ENCODE measurements around the gene NRSN1.
"Not testable (repeated sequence)": the region's sequence is repeated elsewhere in the genome, so short reads cannot be mapped to it uniquely, and the experiment has no call there.

NRSN1 gene, protein sequence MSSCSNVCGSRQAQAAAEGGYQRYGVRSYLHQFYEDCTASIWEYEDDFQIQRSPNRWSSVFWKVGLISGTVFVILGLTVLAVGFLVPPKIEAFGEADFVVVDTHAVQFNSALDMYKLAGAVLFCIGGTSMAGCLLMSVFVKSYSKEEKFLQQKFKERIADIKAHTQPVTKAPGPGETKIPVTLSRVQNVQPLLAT

DNA sequence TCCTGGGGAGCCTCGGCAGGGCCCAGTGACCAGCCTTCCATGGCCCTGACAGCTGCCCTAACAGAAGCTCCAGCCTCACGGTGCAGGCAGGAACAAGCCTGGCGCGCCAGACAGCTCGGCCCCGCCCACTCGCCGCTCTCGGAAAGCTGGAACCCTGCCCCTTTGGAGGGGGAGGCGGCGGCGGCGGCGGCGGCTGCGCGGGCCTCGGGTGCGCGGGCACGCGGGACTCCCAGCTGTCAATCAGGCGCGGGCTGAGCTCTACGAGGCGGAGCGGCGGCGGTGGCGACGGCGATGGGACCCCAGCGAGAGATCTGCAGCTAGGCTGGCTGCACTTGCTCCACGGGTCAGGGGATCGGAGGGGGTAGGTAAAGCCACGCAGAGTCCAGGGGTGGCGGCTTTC is at the start of gene NRSN1:
Gene NRSN1, plus strand, starts transcription at position 236 of the 400 bp plus-strand sequence. CDS start 8,113 bp downstream, outside the sequence.
- no peak for DNase-seq

DNA sequence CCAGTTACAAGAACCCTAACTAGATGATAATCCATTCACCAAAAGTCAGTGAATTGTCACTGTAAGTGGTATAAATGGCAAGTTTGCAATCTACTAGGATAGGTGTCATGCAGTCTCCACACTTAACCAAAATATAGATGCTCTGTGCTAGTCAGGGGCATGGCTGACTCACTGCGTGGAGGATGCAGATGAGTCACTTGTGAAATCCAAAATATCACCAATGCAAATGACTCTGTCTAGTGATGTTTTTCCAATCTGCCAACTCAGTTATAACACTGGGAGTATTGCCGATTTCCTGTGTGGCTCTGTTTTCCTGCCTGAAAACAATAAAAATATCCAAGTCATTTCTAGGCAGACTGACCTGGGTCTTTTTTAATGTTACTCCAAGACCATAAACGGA is 47.8 kb upstream of the NRSN1 start:
- DNase-seq: no peak

DNA sequence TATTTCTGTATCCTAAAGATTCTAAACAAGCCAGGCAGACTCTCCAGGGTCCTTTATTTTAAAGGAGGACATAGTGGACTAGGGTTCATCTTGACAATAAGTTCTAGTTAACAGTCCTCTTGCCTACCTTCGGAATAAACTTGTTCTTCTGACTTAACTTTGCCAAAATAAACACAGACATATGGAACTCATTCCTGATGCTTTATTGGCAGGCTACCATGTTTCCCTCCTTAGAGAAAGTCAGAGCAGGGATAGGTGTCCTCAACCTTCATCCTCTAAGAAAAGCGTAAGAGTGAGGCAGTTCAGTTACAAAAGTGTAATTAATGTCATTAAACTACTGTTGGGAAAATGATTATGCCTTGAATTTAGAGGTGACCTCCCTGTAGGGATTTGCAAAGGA is 46.9 kb upstream of the NRSN1 start:
- no peak for DNase-seq

DNA sequence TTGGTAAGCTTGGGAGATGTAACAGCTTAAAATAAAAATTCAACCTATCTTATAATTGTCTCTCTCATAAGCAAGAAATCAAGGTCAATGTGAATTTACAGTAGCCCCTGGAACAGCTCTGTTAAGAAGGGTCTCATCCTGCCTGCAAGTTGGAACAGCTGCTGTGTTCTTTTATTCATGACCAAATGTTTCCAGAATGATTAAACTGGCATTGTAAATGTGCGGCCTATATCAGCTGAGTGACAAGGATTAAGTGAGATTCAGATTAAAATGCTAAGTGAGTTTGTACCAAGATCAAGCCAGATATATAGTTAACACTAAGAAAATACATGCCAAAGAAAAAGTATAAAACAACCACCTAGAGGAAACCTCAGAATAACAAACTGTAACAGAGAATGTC is 45.3 kb upstream of the NRSN1 start:
- DNase-seq: no peak

DNA sequence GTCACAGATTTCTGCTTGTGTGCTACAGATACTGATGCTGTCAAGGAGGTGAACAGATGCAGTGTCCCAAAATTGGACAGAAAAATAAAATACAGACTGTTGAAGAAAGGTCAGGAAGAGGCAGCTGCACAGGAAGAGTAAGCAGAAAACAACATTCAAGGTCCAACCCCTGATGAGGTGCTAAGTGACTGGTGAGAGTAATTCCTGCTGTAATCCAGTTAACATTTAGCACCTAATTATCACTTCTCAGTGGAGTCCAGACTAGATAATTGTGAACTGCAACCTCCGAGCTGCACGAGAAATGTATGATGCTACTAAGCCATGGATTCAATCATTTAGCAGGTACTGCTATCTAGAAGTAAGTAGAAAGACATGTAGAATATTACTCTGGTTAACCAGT is 36.3 kb upstream of the NRSN1 start:
- no peak for DNase-seq

DNA sequence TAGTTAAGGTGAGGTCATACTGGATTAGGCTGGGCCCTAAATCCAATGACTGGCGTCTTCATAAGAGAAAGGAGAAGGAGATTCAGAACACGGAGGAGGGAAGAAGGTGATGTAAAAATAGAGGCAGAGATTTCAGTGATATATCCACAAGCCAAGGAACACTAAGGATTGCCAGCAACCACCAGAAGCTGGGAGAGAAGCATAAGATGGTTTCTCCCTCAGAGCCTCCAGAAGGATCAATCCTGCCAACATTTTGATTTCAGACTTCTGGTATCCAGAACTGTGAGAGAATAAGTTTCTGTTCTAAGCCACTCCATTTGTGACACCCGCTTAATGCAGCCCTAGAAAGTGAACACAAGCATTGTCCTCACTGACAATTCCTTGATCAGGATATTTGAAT is 33.6 kb upstream of the NRSN1 start:
- DNase-seq: no peak

DNA sequence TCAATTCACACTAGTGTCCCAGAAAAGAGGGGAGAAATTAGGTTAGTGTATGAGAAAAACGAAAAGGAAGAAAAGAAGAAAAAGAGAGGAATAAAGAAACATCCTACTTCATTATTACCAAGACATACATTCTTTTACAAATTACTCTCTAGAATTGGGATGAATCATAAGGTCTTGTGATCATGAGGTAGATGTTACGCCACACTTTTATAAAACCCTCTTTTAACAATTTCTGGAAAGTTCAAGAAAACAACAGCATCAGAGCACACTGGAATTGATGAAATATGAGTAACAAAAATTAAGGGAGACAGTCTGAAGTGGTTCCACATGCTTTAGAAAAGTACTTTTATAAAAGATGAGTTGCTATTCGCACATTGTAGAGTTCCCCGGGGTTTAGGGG is 32.6 kb upstream of the NRSN1 start:
- DNase-seq: no peak

DNA sequence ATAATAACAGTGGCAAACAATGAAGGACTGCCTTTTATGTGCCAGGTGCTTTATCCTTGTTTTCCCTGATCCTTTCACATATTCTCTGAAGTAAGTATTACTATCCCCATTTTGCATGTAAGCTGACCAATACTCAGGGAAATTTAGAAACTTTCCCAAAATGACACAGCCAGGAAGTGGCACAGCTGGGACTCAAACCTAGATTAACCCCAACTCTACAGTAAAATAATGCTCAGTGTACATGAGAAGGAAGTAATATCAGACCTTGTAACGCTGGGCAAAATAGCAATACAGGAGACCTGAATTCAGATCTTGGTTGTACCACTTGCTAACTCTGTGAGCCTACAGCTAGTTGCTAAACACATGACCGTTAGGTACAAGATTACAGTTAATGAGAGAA is 26.8 kb upstream of the NRSN1 start:
- DNase-seq: no peak

DNA sequence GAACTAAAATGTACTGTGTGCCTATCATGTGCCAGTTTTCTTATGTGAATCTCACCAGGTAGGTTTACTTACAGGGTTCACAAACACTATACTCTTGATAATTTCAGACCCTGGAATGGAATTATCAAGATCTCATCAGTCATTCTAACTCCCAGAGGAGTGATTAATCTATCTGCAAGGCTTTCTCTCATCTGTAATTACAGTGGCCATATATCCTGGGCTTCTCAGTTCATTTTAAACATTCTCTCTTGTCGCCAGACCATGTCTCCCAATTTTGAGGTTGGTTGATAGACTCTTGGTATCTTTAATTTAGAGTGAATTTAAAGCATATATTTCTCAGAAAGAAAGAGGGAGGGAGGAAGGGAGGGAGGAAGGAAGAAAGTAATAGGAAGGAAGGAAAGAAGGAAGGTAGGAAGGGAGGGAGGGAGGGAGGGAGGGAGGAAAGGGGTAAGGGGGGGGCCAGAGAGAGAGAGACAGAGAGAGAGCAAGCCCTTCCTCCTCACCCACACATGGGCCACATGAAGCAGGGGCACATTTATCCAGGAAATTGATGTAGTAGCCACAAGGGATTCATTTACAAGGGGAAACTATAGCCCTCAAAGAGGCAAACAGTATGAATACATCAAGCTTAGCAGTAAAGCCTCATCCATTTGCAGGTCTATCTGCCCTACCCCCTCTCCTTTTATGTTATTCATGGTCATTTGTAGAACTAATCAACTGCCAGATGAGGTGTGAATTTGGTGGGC is 25.8 kb upstream of the NRSN1 start:
- DNase-seq: no peak

DNA sequence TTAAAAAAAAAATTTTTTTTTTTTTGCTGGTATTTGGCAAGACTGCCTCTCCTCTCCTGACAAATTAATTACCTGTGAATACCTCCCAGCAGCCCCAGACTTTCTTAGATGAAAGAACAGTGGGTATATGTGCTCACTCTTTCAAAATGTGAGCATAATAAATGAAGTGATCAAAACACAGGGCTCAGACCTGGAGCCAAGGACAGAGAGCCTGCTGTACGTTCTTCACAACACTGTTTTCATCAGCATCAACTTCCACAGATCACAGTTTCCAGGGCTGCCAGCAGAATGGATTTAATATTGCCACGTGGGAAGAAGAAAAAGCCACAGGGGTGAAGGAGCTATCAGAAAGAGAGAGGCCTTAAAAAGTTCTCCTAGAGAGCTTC is 25.3 kb upstream of the NRSN1 start:
- no peak for DNase-seq

DNA sequence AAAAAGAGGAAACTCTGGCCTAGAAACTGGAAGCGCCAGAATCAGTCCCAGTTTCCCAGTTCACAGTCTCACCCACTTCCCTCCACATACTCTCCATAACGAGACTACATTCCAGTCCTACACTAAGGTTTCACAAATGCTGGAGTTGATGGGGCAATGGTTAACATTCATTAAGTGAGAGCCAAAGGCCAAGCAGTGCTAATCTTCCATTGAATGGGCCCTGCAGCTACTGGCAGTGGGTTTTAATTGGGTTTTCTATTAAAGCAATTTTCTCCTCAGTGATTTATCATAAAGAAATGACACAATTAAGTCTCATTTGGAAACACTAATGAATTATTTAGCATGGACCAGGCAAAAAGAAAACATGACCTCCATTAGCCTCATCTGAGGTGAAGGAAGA is 20.8 kb upstream of the NRSN1 start:
- no peak for DNase-seq

DNA sequence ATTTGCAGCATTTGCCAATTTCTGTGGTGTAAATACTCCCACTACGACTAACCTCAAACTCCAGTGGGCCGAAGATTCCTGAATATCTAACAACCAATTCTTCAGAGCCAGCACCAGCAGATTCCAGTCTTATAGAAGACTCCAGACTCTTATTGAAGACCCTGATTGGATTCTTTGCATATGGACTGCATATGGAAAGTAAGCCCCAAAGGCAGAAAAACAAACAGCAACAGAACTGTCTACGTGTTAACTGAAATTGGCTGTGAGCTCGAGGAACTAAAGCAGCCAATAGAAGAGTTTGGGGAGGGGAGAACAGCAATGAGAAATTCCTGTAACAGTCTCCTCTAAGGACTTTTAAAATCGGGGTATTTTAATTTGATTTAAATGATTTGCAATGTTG is 19.7 kb upstream of the NRSN1 start:
- no peak for DNase-seq

DNA sequence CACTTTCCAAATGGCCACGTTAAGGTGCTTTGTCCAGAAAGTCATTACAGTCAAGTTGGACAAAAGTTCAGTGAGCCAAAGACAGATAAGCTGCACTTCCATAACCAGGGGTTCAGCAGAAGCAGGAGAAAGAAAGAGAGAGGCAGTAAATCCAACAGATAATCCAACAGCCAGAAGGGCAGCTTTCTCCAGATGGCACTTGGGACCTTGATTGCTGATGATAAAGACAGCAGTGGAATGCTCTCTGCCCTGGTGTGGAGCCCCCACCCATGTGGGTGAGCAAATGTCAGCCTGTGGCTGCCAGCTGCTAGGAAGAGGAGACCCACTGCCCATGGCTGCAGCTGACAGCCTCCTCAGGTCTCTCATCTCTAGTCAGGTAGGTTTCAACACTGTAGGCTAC is 18.7 kb upstream of the NRSN1 start:
- no peak for DNase-seq

DNA sequence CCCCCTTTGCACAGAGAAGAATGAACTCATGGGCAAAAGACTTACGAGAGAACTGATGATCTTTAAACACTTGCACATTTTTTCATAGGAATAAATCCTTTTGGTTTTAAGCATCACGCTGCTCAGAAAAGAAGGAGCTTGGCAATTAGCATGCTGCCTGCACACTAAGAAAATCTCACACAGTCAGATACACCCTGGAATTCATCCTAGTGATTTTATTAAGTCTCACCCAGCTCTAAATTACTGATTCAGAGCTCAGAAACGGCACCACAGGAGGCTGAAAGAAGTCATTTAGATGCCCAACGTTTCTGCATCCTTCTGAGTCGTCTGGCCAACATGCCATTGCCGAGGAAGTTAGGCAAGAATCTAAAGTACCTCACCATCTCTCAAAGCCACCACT is 18.0 kb upstream of the NRSN1 start:
- DNase-seq: no peak

DNA sequence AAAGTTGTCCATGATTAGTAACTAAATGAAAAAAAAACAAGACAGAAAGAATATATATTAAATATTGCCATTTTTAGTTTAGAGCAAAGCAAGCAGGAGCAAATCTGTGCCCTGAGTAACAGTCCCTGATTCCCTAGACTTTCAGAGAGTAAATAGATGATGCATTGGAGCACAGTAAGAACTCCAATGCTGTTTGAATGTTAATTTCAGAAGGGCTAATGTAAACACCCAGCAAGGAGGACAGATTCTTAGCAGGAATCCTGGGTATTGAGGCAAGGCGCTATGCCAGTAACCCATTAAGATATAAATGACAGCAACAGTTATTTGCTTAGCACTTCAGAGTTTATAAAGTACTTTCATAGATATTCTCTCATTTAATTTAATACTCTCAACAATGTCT is 15.6 kb upstream of the NRSN1 start:
- no peak for DNase-seq

DNA sequence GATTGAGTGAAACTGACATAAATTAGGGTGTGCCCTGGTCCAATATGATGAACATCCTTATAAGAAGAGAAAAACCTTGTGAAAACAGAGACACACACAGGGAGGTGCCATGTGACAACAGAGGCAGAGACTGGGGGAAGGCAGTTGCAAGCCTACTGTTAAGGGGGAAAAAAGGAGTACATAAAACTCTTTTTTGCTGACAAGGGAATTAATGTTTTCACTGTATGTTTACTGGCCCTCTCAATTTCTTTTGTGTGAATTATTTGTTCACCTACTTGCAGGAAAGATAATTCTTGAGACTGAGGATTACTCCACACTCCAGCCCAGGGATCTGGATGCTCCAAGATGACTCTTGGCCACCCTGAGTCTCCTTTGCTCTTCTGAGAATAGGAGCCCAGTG is 12.1 kb upstream of the NRSN1 start:
- no peak for DNase-seq

DNA sequence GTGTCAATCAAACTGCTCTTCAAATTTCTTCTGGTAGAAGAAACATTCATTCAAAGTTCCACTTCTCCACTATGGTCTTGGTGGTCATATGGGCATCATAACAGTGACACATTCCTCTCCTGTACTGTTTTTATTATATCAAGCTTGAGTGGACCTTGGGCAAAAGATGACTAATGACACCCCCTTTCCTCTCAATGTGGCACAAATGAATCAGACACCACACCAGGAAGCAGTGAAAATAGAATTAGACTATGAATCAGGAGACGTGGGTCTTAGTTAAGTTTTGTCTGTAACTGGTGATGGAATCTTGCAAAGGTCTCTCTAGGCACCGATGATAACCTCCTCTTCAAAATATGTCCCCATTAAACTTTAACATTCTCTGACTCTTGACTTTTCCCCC is 9.0 kb upstream of the NRSN1 start:
- no peak for DNase-seq

DNA sequence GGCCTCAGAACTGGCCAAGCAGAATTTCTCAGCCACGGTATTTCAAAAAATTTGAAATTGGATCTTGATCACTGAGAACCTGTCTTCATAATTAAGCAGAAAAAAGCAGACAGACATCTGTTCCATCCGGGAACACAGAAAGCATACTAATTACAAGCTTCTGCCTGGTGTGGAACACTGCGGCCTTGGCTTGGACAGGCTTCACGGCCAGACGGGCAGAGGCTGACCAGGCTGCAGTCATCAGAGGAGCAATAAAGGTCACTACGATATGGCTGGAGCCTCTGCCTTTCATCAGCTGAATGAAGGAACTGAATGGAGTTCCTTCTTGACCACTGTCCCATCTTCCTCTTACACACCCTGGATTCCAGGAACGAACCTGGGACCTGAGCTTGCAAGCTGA is 3.9 kb upstream of the NRSN1 start:
- DNase-seq: no peak

DNA sequence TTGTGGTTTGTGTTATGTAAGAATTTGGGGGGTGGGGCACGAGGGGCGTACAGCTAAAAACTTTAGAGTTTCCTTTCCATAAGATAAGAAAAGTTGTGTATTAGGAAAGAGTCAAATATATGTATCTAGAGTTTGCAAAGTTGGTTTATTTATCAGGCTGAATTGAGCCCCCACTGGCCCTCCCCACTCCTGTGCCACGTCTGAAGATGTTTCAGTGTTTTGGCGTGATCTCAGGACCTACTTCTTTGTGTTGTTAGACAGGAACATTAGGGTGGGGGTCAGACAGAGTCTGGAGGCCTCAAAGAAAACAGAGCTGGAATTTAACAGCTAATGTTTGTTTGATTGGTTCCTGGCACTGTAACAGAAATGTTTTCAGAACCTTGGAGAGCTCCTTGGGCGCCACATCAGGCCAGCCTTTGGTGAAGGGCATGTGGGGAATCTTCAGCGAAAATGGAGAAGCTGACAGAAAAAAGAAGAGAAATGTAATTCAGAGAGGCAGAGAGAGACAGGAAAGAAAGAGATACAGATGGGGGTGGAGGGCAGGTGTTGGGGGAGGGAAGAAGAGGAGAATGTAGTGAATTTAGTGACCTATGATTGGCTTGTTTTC is 674 bp downstream of the NRSN1 start:
- peak; percentile 40 for DNase-seq

DNA sequence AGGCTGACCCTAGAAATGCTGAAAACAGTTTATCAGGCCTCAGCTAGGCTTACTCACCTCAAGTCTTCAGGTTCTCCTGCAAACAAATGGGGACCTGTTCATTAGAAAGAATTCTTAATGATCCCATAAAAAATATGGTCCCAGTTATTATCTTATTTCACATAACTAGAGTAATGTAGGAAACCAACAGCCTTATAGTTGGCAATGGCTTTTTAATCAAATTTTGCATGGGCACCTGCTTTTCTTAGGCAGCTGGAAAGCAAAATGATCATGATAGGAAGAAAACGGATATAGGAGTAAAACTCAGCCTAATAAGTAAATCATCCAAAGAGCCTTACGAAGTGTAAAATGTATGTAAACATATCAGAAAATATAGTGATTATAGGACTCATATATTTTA is 1.3 kb downstream of the NRSN1 start:
- DNase-seq: no peak

DNA sequence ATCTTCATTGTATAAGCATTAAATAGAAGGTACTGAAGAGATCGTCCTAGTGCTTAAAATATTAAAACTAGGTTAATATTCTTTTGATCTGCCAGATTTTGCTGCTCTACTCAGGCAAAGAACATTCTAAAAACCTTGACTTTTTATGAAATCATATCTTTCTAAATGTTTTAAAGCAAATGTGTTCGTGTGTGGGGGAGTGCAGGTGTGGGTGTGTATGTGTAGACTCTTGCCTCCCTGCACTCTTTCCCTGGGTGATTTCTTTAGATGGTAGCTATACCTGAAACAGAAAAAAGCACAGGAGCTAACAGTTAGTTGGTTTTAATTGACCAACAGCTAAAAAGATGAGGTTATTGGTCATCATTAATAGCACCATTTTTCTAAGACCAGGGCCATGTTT is 5.7 kb downstream of the NRSN1 start:
- no peak for DNase-seq

DNA sequence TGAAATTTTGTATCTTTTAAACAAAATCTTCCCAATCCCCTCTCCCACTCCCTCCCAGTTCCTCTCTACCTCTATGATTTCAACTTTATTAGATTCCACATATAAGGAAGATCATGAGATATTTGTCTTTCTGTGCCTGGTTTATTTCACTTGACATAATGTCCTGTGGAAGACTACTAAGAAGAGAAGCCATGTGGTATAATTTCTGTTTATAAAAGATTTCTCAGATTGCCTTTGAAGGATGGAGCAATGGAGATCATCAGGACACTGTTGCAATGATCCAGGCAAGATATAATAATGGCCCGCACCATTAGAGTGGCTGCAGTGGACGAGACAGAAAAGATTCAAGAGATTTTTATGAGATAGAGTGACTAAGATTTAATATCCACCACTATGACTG is 13.1 kb downstream of the NRSN1 start:
- DNase-seq: no peak

DNA sequence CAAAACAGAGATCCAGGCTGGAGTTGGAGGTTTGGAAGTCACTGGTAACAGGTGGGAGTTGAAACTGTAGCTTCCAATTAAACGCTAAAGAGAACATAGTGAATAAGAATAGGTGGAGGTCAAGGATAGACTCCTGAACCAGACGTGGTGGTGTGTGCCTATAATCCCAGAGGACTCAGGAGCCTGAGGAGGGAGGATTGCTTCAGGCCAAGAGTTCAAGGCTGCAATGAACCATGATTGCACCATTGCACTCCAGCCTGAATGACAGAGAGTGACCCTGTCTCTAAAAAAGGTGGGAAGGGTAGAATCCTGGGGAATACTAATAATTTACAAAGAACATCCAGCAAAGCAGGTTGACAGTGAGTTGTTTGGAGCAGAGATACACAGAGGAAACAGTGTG is 13.6 kb downstream of the NRSN1 start:
- DNase-seq: no peak

DNA sequence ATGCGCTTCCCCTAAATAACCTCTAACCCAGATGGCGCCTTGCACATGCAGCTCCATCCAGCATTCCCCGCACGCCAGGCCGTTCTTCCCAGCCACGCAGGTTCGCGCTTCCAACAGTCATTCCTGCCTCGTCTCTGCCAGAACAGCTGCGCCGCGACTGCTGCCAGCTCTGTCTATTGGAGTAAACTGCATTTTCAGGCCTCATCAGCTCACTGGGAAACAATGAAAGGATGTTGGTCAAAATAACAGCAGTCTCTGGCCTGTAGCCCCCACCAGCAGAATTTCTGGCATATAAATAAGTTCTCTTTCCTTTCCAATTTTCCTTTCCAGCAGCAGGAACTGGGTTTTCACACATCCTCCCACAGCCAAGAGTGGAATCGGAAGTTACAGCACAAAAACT is 14.6 kb downstream of the NRSN1 start:
- no peak for DNase-seq

DNA sequence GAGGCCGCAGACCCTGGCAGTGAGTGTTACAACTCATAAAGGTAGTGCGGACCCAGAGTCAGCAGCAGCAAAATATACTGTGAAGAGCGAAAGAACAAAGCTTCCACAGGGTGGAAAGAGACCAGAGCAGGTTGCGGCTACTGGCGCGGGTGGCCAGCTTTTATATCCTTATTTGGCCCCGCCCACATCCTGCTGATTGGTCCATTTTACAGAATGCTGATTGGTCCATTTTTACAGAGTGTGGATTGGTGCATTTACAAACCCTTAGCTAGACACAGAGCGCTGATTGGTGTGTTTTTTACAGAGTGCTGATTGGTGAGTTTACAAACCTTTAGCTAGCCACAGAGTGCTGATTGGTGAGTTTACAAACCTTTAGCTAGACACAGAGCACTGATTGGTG is 16.7 kb downstream of the NRSN1 start:
- DNase-seq: not testable (repeated sequence)
